ENCODE results near the gene GSTT2B. TPM values are rescaled to one million over a fixed set of nuclear protein-coding genes. Genes with fewer than 3 reads are reported as not detected.
"Not testable (repeated sequence)": the region's sequence is repeated elsewhere in the genome, so short reads cannot be mapped to it uniquely, and the experiment has no call there.

Gene GSTT2B
- total RNA-seq, 1 donor from 2014 or later, result 3.2 TPM

DNA sequence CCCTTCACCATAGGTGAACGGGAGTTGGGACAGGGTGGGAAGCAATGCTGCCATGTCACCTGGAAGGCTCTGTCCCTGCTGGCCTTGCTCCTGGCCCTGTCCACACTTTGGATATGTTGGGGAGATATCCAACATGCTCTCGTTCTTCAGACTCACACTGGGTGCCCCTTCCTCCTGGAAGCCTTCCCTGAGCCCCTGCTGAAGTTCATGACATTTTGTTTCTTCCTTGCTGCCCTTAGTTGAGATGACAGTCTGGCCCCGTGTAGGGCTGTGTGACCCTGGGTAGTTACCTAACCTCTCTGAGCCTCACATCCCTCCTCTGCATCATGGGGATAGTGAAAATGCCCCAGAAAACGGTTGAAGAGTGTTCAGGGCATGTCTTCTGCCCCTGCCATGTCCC is 7.5 kb downstream of the GSTT2B start:
- intact Hi-C loops (cut with micrococcal nuclease); ATAC-seq; DNase-seq: not testable (repeated sequence)

- DNase-seq; ATAC-seq; intact Hi-C loops (cut with micrococcal nuclease): not testable (repeated sequence)
These were observed 8.1 kb downstream of the GSTT2B start for GRCh38 chr22:23952794-23953405.

DNA sequence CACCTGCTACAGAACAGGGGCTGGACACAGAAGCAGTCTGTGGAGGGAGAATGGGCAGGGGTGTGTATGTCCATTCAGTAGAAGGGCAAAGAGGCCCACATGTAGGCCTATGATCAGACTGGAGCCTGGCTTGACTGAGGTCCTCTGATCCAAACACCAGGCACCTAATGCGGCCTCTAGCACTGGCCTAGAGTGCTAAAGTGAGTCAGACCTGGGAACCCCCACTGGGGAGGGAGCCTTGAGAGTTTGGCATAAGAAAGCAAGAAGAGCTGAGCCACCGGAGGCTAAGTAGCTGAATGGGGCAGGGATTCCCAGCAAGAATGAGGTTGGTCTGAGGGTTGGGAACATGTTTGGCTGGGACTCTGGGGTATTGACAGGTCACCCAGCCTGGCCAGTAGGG is 9.6 kb downstream of the GSTT2B start:
- DNase-seq; intact Hi-C loops (cut with micrococcal nuclease); ATAC-seq: not testable (repeated sequence)

DNA sequence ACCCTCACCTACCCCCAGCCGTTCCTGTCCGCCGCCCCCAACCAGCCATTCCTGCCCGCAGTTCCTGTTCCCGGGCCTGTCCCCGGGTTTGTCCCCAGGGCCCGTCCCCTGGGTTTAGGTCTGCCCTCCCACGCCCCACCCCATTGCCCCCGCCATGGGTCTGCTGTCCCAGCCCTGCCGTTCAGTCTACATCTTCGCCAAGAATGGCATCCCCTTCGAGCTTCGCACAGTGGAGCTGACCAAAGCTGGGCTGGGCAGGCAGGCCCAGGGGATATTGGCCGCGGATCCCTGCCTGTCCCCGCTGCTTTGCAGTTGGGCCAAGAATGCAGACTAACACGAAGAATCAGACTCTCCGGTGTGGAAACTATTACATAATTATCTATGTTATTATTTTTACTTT is 11.2 kb downstream of the GSTT2B start:
- DNase-seq; intact Hi-C loops (cut with micrococcal nuclease); ATAC-seq: not testable (repeated sequence)

DNA sequence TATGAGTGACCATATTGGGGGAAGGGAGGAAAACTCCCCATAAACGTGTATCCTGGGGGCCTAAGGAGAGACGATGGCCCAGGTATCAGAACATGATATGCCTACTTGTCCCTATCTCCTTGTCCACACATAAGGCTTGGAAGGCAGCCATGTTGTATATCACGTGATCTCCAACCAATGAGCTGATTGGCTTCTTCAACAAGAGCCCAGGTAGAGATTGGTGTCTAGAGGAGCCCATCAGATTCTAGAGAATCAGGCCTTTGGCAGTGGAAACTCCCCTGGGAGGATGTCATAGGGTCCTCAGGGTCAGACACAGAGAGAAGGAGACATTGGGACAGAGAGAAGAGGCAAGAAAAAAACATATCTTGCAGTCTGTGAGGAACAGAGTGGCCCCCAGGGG is 13.6 kb downstream of the GSTT2B start:
- intact Hi-C loops (cut with micrococcal nuclease); ATAC-seq: not testable (repeated sequence)

DNA sequence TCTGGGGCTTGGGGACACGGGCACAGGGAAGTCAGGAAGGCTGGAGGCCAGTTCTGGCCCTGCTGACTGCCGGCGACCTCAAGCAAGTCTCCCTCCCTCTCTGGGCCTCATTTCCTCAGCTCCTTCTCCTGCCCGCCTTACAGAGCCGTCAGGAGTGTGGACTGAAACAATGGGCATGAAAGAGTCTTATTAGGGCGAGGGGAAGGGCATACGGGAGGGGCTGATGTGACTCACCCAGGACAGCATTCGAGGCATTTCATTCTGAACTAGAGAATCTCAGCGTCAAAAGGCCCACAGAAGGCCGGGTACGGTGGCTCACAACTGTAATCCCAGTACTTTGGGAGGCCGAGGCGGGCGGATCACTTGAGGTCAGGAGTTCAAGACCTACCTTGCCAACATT is 20.8 kb downstream of the GSTT2B start:
- DNase-seq; intact Hi-C loops (cut with micrococcal nuclease); ATAC-seq: not testable (repeated sequence)

More for the DNA sequence above, 13.6 kb downstream of the GSTT2B start:
- not testable (repeated sequence) for DNase-seq

GRCh38 chr22:23939017-23939357 is 22.0 kb downstream of the GSTT2B start:
- no peak for ATAC-seq
- DNase-seq, result no peak
- intact Hi-C loops (cut with micrococcal nuclease), result no loop called here

- ATAC-seq (peak; percentile 52), DNase-seq (no peak)
- intact Hi-C loops (cut with micrococcal nuclease), result no loop called here
These were observed 22.5 kb downstream of the GSTT2B start for GRCh38 chr22:23938328-23939016.

GRCh38 chr22:23926561-23926960 is 34.4 kb downstream of the GSTT2B start:
- ATAC-seq, result no peak
- intact Hi-C loops (cut with micrococcal nuclease), result no loop called here
- no peak for DNase-seq

DNA sequence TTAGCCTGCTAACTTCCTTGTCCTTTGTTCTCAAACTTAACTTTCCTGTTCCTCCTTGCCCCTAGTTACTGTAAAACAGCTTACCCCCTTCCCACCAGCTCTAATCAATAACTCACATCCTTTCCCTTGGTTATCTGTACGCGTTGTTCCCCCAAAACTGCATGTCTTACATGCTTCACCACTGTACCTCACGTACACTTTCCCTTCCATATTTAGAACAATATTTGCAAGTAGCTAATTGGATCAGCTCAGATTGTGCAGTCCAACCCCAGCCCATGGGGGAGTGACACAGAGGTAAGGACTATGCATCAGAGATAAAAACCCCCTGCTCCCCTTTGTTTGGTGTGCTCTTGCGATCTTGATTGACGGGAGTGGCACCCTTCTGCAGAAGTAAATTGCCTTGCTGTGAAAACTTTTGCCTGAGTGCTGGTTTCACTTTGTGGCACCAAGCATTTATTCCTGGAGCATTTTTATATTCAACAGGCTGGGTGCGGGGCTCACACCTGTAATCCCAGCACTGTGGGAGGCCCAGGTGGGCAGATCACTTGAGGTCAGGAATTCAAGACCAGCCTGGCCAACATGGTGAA is 35.9 kb downstream of the GSTT2B start:
- intact Hi-C loops (cut with micrococcal nuclease), result no loop called here
- DNase-seq (no peak), ATAC-seq (no peak)

DNA sequence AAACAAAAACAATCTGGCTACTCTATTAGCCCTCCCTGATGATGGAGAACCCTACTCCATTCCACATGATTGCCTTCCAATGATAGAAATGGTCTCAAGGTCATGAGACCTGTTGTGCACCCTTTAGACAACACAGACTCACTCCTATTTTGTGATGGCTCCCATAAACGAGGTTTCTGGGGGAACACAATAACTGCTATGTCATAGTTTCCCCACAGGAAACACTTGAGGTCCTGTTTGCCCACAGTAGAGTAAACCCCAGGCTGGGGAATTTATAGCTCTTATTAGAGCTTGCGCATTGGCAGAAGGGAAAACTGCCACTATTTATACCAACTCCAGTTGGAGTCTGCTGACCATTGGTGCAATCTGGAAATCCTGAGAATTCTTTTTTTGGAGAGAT is 38.1 kb downstream of the GSTT2B start:
- intact Hi-C loops (cut with micrococcal nuclease), result no loop called here

GRCh38 chr22:23921586-23922201 is 39.3 kb downstream of the GSTT2B start:
- DNase-seq; ATAC-seq; intact Hi-C loops (cut with micrococcal nuclease): not testable (repeated sequence)

More for the DNA sequence above, 38.1 kb downstream of the GSTT2B start:
- ATAC-seq, result no peak
- DNase-seq, result no peak

GRCh38 chr22:23920267-23920611 is 40.8 kb downstream of the GSTT2B start:
- intact Hi-C loops (cut with micrococcal nuclease); DNase-seq; ATAC-seq: not testable (repeated sequence)

DNA sequence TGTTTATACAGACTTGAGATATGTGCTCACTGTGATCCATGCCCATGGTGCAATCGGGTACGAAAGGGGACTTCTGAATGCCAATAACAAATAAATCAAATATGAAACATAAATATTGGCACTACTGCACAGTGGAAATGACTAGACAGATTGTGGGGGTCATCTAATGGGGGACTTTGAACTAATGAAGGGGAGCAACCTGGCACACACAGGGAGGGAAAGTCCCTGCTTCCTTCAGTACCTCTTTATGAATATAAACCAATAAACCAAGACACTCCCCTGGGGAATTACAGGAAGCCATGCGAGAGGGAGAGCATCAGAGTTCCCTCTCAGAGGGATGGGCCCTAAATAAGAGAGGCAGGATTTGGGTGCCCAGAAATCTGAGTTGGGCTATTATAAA is 45.7 kb downstream of the GSTT2B start:
- ATAC-seq (no peak), DNase-seq (no peak)
- intact Hi-C loops (cut with micrococcal nuclease), result no loop called here

GRCh38 chr22:23913661-23914353 is 47.2 kb downstream of the GSTT2B start:
- intact Hi-C loops (cut with micrococcal nuclease), result no loop called here
- DNase-seq (peak; percentile 100), ATAC-seq (peak; percentile 99)

DNA sequence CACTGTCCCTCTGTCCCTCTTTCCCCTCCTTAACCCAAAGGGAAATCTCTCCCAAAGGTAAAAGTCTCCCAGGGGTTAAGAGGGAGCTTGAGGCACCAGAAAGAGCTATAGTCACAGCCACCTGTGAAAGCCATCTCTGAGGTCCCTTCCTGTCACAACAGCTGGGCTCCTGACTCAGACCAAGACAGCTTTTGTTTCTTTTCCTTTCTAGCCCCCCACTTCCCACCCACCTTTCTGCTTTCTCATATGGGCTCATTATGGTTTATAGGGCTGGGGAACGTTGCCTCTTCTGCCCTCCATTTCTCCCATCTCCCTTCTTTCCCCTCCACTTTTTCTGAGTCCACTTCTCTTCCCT is 47.7 kb downstream of the GSTT2B start:
- intact Hi-C loops (cut with micrococcal nuclease), result no loop called here
- no peak for DNase-seq
- ATAC-seq, result no peak

DNA sequence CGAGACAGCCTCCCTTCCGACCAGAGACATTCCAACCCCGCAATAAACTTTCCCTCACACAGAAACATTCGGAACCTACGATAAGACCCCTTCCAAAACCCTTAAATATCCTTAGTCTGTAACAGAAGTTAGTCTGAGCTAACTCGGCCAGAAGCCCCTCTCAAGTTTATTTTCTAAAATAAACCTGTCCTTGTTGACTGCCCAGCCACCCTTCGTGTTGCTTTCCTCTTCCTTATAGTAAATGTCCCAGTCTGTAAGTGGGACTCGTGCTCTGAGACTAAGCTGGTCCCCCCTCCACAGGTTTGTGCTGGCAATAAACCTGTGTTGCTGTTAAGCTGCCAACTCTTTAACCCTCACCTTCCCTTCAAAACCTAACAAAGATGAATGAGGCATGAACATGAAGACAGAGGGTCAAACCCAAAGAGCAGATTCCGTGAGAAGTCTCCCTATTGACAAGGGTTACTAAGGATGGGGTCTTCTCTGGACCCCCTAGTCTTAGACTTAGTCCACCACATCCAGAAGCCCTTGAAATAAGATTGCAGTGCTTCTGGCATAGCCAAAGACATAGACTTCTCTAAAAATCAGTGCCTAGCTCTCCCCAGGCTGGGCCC is 48.6 kb downstream of the GSTT2B start:
- no peak for ATAC-seq
- intact Hi-C loops (cut with micrococcal nuclease), result no loop called here

DNA sequence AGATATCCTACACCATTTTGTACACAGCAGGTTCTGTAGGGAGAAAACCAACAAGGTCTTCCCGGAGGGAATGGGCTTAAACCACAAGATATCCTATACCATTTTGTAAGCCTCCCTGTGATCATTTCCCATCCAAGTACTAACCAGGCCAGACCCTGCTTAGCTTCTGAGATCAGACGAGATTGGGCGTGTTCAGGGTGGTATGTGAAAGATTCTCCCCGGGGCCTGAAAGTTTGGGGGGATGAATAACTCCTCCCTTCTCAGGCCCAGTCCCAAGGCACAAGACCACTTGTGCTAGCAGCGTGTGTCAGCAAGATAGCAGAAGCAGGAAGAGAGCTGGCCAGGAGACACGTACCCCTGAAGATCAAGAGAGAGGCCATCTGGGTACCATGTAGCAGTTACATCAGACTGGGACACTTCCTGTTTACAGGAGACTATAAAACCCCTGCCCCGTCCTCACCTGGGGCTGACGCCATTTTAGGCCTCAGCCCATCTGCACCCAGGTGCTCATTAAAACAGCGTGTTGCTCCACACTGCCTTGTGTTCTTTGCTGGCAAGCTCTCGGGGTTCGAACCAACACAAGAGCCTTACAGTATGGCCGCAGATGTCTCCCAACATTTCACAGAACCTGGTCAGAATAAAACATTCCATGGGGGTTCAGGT is 49.5 kb downstream of the GSTT2B start:
- DNase-seq (no peak), ATAC-seq (no peak)
- intact Hi-C loops (cut with micrococcal nuclease), result no loop called here

More for the DNA sequence above, 48.6 kb downstream of the GSTT2B start:
- no peak for DNase-seq
